K562 (cell line): ENCODE results near the gene SGTB. TPM values are rescaled to one million over a fixed set of nuclear protein-coding genes. Genes with fewer than 3 reads are reported as not detected.

Experiments
- ARID3A ChIP-seq: IDR thresholded peaks from 2 replicates; pipeline ENCODE4 v1.6.1; 2012; ENCODE audit warnings: low read depth, low read length, improper control_type of control experiment, borderline replicate concordance
- ATF3 ChIP-seq, 2 experiments: fragments of 450-650 bp in 1 of 2; sonication (generic) in 1 of 2; formaldehyde crosslinking in 1 of 2; IDR thresholded peaks in 1 of 2; conservative IDR thresholded peaks in 1 of 2; 2 replicates each; pipeline versions ENCODE4 v1.6.1 to v1.8.1; 2016 to 2023; ENCODE audit warnings: mild to moderate bottlenecking in 2 of 2, moderate library complexity in 2 of 2, inconsistent platforms in 1 of 2, missing genetic modification reagents in 1 of 2
- BCOR ChIP-seq: fragments of 450-650 bp; IDR thresholded peaks from 2 replicates; pipeline ENCODE4 v1.6.1; 2016
- CREM ChIP-seq: IDR thresholded peaks from 2 replicates; pipeline ENCODE4 v1.6.1; 2014; ENCODE audit warnings: antibody characterized with exemption, low read depth
- CTCF ChIP-seq, 3 experiments: IDR thresholded peaks in 2 of 3; conservative IDR thresholded peaks in 1 of 3; 2 replicates each; pipeline ENCODE4 v1.5.1; 2011 to 2012; ENCODE audit warnings: low read length in 3 of 3, mild to moderate bottlenecking in 3 of 3, control low read depth in 2 of 3, improper control_type of control experiment in 1 of 3, inconsistent platforms in 1 of 3, low read depth in 1 of 3, mixed read lengths in 1 of 3, moderate library complexity in 1 of 3; ENCODE audit not compliant: insufficient read depth in 2 of 3
- FOSL1 ChIP-seq: fragments of 200-800 bp; sonication (Bioruptor generic); conservative IDR thresholded peaks from 2 replicates; pipeline ENCODE4 v1.6.1; 2016; ENCODE audit warnings: missing genetic modification characterization, missing compliant biosample characterization
- REST ChIP-seq, 2 experiments: fragments of 450-650 bp; formaldehyde crosslinking in 1 of 2; IDR thresholded peaks; 2 replicates each; pipeline versions ENCODE4 v1.4.0 to v1.6.1; 2014 to 2020; ENCODE audit warnings: mild to moderate bottlenecking in 2 of 2, borderline replicate concordance in 1 of 2, low read depth in 1 of 2
- SAFB2 ChIP-seq: fragments of 200-400 bp; formaldehyde crosslinking; IDR thresholded peaks from 2 replicates; pipeline ENCODE4 v1.6.1; 2018; ENCODE audit warnings: borderline replicate concordance, low read length, low read depth, moderate library complexity; ENCODE audit not compliant: severe bottlenecking
- SMC3 ChIP-seq: conservative IDR thresholded peaks from 2 replicates; pipeline ENCODE4 v1.6.1; 2011; ENCODE audit warnings: low read depth, low read length, improper control_type of control experiment; ENCODE audit not compliant: insufficient read depth
- ZBED1 ChIP-seq: IDR thresholded peaks from 2 replicates; pipeline ENCODE4 v1.6.1; 2014
- ZNF23 ChIP-seq: fragments of 250-450 bp; sonication (Bioruptor Pico); IDR thresholded peaks from 2 replicates; pipeline ENCODE4 v1.4.0; 2020; ENCODE audit warnings: mild to moderate bottlenecking
- polyA plus RNA-seq, 8 experiments: library from polyadenylated mRNA; depleted of rRNA in 4 of 8; stranded (reverse) in 5 of 8; unstranded in 3 of 8; fragments of >200 nt; fragmentation: Nextera tagmentation in 2 of 8; fragmentation: Illumina TruSeq in 1 of 8; extraction: Ambion mirVana in 2 of 8; extraction: Trizol in 1 of 8; gene quantifications; 2 replicates each; pipeline versions ENCODE4 v1.2.1 to v1.2.3, GENCODE V29; 2011 to 2014; ENCODE audit warnings: inconsistent platforms in 1 of 8, missing spikeins in 1 of 8
- total RNA-seq, 7 experiments: library from RNA; depleted of rRNA in 6 of 7; stranded (reverse); fragments of >200 nt in 6 of 7; fragmentation: Illumina TruSeq in 2 of 7; extraction: Trizol in 2 of 7; gene quantifications; 2 replicates each; pipeline versions ENCODE4 v1.2.1 to v1.2.3, GENCODE V29; 2011 to 2021; ENCODE audit warnings: low replicate concordance in 1 of 7

SGTB gene
- total and polyA plus RNA-seq, 9 of the 15 experiments (the other 6 are each of a cell fraction or from before 2014, with no cell fraction given) = 1.3 to 8.4 (median 4.8) TPM

- TF ChIP-seq REST (IDR thresholded peaks at IDR 0.05; ENCODE audit: borderline replicate concordance) = peak; percentile 63; the same call in 1 of the 2 replicates
- TF ChIP-seq REST (CRISPR knock-in tag; IDR thresholded peaks at IDR 0.05; ENCODE audit: low read depth) = no peak
- no peak for TF ChIP-seq SAFB2
- no peak for TF ChIP-seq ZNF23 (CRISPR knock-in tag)
- TF ChIP-seq BCOR = no peak
- 0 out of 2 replicates have a peak, but pooled peaks have one; percentile 25 for TF ChIP-seq SMC3
- peak; percentile 18; the same call in 1 of the 2 replicates for TF ChIP-seq ATF3 (IDR thresholded peaks at IDR 0.05)
- no peak for TF ChIP-seq ATF3 (CRISPR knock-in tag; conservative IDR thresholded peaks at IDR 0.05)
- TF ChIP-seq CREM = peak; percentile 52
- peak; percentile 45 to 77 (median 65); a peak in 5 of 6 replicates for TF ChIP-seq CTCF (IDR thresholded peaks at IDR 0.05 in 2 of 3, conservative IDR thresholded peaks at IDR 0.05 in 1 of 3; ENCODE audit: insufficient read depth in 2 of 3, low read depth in 1 of 3, low read length in 3 of 3)
- TF ChIP-seq ARID3A = 0 out of 2 replicates have a peak, but pooled peaks have one; percentile 33
- TF ChIP-seq FOSL1 (tag) = peak; percentile 49
- TF ChIP-seq ZBED1 = no peak
These were observed 20.8 kb upstream of the SGTB start (continued) for GRCh38 chr5:65742565-65743231.
